Panc1 (cell line): Measurements from ENCODE around the gene CORO7. TPM values are rescaled to one million over a fixed set of nuclear protein-coding genes. Genes with fewer than 3 reads are reported as not detected.

Source experiments
- ATAC-seq: fragments of 200-7000 bp; cut with Tn5 transposase; 2 replicates; pipeline ENCODE4 v1.9.1; 2020; ENCODE audit warnings: mild to moderate bottlenecking, moderate library complexity
- BruUV-seq: library from RNA; stranded (reverse); fragments of 400-500 nt; replicated peaks from 2 replicates; lab custom pipeline; 2021; lab: Mats Ljungman, UMichigan
- CTCF ChIA-PET: fragments of 300-600 bp; sonication (Branson Sonifier 250); formaldehyde crosslinking; loops from one replicate; lab custom pipeline; 2022; ENCODE audit warnings: antibody characterized with exemption; lab: Charles Lee
- POLR2A ChIA-PET: fragments of 300-600 bp; sonication (Branson Sonifier 250); formaldehyde crosslinking; loops from one replicate; lab custom pipeline; 2022; ENCODE audit warnings: antibody characterized with exemption; lab: Charles Lee
- DNase-seq: peaks from one replicate; pipeline ENCODE4 v3.0.0-alpha.2; 2010; ENCODE audit warnings: low read depth, low spot score
- H3K27ac ChIP-seq: 2 replicates; pipeline ENCODE4 v1.5.1; 2011; ENCODE audit warnings: mild to moderate bottlenecking, low read length, inconsistent platforms
- H3K27me3 ChIP-seq: fragments of 200-500 bp; sonication (Bioruptor generic); 2 replicates; pipeline ENCODE4 v1.6.0; 2014; ENCODE audit warnings: low read length, inconsistent platforms; ENCODE audit not compliant: control insufficient read depth, insufficient read depth
- H3K36me3 ChIP-seq: fragments of 200-500 bp; sonication (Bioruptor generic); 2 replicates; pipeline ENCODE4 v1.5.1; 2014; ENCODE audit warnings: inconsistent platforms, mild to moderate bottlenecking, low read length, moderate library complexity; ENCODE audit not compliant: control insufficient read depth, insufficient read depth
- H3K4me1 ChIP-seq: 2 replicates; pipeline ENCODE4 v1.5.1; 2011; ENCODE audit warnings: inconsistent platforms, mild to moderate bottlenecking, low read length, moderate library complexity; ENCODE audit not compliant: control insufficient read depth, insufficient read depth
- H3K4me3 ChIP-seq, 2 experiments: 2 replicates each; pipeline ENCODE4 v1.5.1; 2011 to 2012; ENCODE audit warnings: low read depth in 2 of 2, low read length in 2 of 2, mild to moderate bottlenecking in 2 of 2, inconsistent platforms in 1 of 2, moderate library complexity in 1 of 2
- H3K9me3 ChIP-seq: fragments of 200-500 bp; sonication (Bioruptor generic); 2 replicates; pipeline ENCODE4 v1.5.1; 2014; ENCODE audit warnings: low read depth, mild to moderate bottlenecking, inconsistent platforms, low read length, moderate library complexity; ENCODE audit not compliant: control insufficient read depth, insufficient read depth
- POLR2AphosphoS5 ChIP-seq: IDR thresholded peaks from 2 replicates; pipeline ENCODE4 v1.6.1; 2012; ENCODE audit warnings: mild to moderate bottlenecking, low read depth, low read length, moderate library complexity
- SIN3A ChIP-seq: IDR thresholded peaks from 2 replicates; pipeline ENCODE4 v1.6.1; 2012; ENCODE audit warnings: low read depth, mild to moderate bottlenecking, low read length, moderate library complexity, borderline replicate concordance; ENCODE audit not compliant: insufficient read depth
- TCF7L2 ChIP-seq: IDR thresholded peaks from 2 replicates; pipeline ENCODE4 v1.6.1; 2011; ENCODE audit warnings: mild to moderate bottlenecking, low read depth, low read length, inconsistent platforms
- in situ Hi-C: cut with HindIII; loops from 2 replicates; pipeline ENCODE4 v1.10.0; 2016; ENCODE audit warnings: low sequenced_read_pairs, low pct_unique_long_range_greater_than_20kb
- intact Hi-C: fragments of 100-400 bp; cut with micrococcal nuclease; formaldehyde crosslinking; loops from one replicate; pipeline ENCODE4 v1.10.0; 2022; ENCODE audit not compliant: unreplicated experiment
- total RNA-seq: library from RNA; stranded (reverse); gene quantifications from one replicate; pipeline ENCODE4 v1.2.1, GENCODE V29; 2021; ENCODE audit not compliant: unreplicated experiment
- TF ChIP-seq, protein P1 (sequence below): fragments of 450-650 bp; IDR thresholded peaks from 2 replicates; pipeline ENCODE4 v1.5.1; 2017; ENCODE audit warnings: mild to moderate bottlenecking
- TF ChIP-seq, protein P2 (sequence below), 2 experiments: IDR thresholded peaks; 2 replicates each; pipeline ENCODE4 v1.6.1; 2011 to 2012; ENCODE audit warnings: low read depth in 2 of 2, control low read depth in 1 of 2, low read length in 1 of 2, mild to moderate bottlenecking in 1 of 2, moderate library complexity in 1 of 2; ENCODE audit not compliant: insufficient read depth in 1 of 2

The CORO7 gene
- total RNA-seq, 1 experiment from 2014 or later = 37.5 TPM

DNA sequence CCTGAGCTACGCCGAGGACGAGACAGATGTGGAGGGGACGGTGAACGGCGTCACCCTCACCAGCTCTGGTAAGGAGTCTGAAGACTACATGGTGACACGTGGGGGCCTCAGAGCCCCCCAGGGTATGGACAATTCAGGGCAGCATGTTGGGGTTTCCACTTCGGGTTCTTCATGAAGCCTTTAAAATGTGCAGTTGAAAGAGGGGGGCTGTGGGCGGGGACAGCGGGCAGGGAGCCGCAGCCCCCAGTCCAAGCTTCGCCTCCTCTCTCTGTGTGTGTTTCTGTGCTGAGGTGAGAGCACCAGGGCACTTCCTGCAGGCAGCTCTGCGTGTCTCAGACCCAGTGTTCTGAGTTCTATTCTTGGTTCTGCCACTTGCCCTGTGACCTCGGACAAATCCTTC is 34.0 kb upstream of the CORO7 start:
- intact Hi-C loops (no loop called here), in situ Hi-C loops (no loop called here)
- Histone ChIP-seq H3K9me3 (no peaks in the 10 kb centered on the region), H3K27ac (no peak overlapping the region), H3K4me1 (no peaks in the 10 kb centered on the region), H3K4me3 (no peak overlapping the region), H3K36me3 (peaks cover 4% of the 10 kb centered on the region), H3K27me3 (no peaks in the 10 kb centered on the region)
- ATAC-seq (no peak), DNase-seq (no peak)
- no TSS peak for BruUV-seq
- TF ChIP-seq TCF7L2 = no peak
- no peak for TF ChIP-seq SIN3A
- TF ChIP-seq, protein P1, sequence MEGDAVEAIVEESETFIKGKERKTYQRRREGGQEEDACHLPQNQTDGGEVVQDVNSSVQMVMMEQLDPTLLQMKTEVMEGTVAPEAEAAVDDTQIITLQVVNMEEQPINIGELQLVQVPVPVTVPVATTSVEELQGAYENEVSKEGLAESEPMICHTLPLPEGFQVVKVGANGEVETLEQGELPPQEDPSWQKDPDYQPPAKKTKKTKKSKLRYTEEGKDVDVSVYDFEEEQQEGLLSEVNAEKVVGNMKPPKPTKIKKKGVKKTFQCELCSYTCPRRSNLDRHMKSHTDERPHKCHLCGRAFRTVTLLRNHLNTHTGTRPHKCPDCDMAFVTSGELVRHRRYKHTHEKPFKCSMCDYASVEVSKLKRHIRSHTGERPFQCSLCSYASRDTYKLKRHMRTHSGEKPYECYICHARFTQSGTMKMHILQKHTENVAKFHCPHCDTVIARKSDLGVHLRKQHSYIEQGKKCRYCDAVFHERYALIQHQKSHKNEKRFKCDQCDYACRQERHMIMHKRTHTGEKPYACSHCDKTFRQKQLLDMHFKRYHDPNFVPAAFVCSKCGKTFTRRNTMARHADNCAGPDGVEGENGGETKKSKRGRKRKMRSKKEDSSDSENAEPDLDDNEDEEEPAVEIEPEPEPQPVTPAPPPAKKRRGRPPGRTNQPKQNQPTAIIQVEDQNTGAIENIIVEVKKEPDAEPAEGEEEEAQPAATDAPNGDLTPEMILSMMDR = no peak
- TF ChIP-seq, protein P2, sequence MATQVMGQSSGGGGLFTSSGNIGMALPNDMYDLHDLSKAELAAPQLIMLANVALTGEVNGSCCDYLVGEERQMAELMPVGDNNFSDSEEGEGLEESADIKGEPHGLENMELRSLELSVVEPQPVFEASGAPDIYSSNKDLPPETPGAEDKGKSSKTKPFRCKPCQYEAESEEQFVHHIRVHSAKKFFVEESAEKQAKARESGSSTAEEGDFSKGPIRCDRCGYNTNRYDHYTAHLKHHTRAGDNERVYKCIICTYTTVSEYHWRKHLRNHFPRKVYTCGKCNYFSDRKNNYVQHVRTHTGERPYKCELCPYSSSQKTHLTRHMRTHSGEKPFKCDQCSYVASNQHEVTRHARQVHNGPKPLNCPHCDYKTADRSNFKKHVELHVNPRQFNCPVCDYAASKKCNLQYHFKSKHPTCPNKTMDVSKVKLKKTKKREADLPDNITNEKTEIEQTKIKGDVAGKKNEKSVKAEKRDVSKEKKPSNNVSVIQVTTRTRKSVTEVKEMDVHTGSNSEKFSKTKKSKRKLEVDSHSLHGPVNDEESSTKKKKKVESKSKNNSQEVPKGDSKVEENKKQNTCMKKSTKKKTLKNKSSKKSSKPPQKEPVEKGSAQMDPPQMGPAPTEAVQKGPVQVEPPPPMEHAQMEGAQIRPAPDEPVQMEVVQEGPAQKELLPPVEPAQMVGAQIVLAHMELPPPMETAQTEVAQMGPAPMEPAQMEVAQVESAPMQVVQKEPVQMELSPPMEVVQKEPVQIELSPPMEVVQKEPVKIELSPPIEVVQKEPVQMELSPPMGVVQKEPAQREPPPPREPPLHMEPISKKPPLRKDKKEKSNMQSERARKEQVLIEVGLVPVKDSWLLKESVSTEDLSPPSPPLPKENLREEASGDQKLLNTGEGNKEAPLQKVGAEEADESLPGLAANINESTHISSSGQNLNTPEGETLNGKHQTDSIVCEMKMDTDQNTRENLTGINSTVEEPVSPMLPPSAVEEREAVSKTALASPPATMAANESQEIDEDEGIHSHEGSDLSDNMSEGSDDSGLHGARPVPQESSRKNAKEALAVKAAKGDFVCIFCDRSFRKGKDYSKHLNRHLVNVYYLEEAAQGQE (IDR thresholded peaks at IDR 0.05; ENCODE audit: insufficient read depth in 1 of 2, low read depth in 2 of 2, low read length in 1 of 2) = no peak
- no peak for TF ChIP-seq POLR2AphosphoS5
- POLR2A ChIA-PET = no interaction called here
- CTCF ChIA-PET = no interaction called here

DNA sequence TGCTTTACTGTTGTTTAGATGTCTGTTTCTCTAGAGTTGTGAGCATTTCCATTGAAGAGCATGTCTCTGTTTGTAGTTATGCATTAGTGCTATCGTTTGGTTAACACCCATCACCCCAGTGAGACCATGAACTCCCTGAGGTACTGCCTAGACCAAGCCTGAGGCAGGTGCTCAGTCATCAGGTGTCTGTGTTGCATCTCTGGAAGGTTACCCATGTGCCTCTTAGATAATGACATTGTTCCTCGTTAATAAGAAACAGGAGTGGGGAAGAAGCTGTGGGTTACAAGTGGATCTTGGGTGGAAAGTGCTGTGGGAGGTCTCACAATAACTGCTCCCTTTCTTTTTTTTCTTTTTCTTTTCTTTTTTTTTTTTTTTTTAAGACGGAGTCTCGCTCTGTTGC is 27.6 kb upstream of the CORO7 start:
- BruUV-seq = no TSS peak
- POLR2A ChIA-PET = no interaction called here

More for the DNA sequence above, 27.6 kb upstream of the CORO7 start:
- H3K4me1 ChIP-seq = no peaks in the 10 kb centered on the region
- no peak overlapping the region for H3K4me3 ChIP-seq
- TF ChIP-seq TCF7L2 (no peak), POLR2AphosphoS5 (no peak), SIN3A (no peak)
- TF ChIP-seq, protein P1 = no peak
- TF ChIP-seq, protein P2 (IDR thresholded peaks at IDR 0.05; ENCODE audit: insufficient read depth in 1 of 2, low read depth in 2 of 2, low read length in 1 of 2) = no peak
- CTCF ChIA-PET = no interaction called here
- DNase-seq (no peak), ATAC-seq (no peak)
- H3K27ac ChIP-seq = no peak overlapping the region
- H3K27me3 ChIP-seq = no peaks in the 10 kb centered on the region
- H3K9me3 ChIP-seq = no peaks in the 10 kb centered on the region
- in situ Hi-C loops = no loop called here
- intact Hi-C loops = no loop called here
- peaks cover 38% of the 10 kb centered on the region for H3K36me3 ChIP-seq
